GM12801 (cell line): ENCODE results near the gene SH3BGR.

ENCODE experiments used
- CTCF ChIP-seq: IDR thresholded peaks from one replicate; pipeline ENCODE4 v1.5.1; 2011; ENCODE audit warnings: control low read depth; ENCODE audit not compliant: insufficient read length; ENCODE audit errors: extremely low read depth

Gene SH3BGR

GRCh38 chr21:39479814-39480182 is 28.0 kb downstream of the SH3BGR start:
- TF ChIP-seq CTCF = no peak

DNA sequence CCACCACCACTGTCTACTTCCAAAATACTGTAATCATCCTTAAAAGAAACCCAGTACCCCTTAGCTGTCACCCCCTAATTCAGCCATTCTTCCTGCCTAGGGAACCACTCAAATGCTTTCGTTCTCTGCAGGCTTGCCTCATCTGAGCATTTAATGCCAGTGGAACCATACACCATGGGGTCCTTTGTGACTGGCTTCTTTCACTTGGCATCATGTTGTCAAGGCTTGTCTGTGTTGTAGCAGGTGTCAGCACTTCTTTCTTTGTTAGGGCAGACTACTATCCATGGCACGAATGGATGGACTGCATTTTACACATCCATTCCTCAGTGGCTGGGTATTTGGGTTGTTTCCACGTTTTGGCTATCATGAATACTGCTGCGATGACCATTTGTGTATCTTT is 28.5 kb downstream of the SH3BGR start:
- no peak for TF ChIP-seq CTCF

DNA sequence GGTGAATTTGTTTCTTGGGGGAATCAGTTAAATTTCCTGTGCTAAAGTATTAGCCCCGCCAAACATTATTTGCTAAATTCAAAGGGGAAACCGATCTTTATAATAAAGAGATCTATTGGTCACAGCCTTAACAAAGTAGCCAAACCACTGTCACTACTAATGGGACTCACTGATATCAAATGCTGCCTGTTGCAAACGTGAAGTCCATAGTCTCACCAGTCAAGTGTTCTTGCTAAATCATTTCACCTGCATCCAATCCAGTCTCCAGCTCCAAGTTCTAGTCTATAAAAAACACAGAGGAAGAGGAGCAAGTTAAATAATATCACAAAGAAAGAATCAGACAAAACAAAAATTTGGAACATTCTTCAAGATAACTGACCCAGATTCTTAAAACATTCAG is 30.1 kb downstream of the SH3BGR start:
- TF ChIP-seq CTCF = no peak

GRCh38 chr21:39483917-39484316 is 32.1 kb downstream of the SH3BGR start:
- TF ChIP-seq CTCF = no peak

- no peak for TF ChIP-seq CTCF
These were observed 33.0 kb downstream of the SH3BGR start for GRCh38 chr21:39484711-39485276.

DNA sequence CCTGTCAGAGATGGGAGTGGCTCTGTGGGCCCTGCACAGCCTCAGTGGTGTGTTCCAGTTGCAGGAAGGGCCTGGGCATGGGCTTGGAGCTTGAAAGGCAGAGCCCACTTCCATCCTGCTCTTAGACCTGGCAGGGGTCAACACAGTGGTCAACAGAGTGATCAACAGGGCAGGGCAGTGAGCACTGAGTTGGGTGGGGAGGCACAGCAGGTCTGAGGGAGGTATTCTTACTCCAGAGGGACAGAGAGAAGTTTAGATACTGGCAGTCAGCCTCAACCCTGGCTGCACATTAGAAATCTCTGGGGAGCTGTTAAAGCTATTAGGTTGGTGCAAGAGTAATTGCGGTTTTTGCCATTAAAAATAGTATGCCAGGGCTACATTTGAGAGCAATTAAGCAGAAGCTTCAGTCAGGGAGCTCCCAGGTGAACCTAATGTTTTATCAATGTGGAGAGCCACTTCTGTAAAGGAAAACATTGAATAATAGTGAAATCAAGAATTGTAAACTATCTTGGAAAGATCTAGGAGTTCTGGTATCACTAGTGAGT is 37.7 kb downstream of the SH3BGR start:
- TF ChIP-seq CTCF = no peak

- no peak for TF ChIP-seq CTCF
These were observed 47.4 kb downstream of the SH3BGR start for GRCh38 chr21:39499156-39499555.

- no peak for TF ChIP-seq CTCF
These were observed 50.9 kb downstream of the SH3BGR start for GRCh38 chr21:39502631-39503030.
